ENCODE results near the gene DCLRE1B.

DCLRE1B gene

DNA sequence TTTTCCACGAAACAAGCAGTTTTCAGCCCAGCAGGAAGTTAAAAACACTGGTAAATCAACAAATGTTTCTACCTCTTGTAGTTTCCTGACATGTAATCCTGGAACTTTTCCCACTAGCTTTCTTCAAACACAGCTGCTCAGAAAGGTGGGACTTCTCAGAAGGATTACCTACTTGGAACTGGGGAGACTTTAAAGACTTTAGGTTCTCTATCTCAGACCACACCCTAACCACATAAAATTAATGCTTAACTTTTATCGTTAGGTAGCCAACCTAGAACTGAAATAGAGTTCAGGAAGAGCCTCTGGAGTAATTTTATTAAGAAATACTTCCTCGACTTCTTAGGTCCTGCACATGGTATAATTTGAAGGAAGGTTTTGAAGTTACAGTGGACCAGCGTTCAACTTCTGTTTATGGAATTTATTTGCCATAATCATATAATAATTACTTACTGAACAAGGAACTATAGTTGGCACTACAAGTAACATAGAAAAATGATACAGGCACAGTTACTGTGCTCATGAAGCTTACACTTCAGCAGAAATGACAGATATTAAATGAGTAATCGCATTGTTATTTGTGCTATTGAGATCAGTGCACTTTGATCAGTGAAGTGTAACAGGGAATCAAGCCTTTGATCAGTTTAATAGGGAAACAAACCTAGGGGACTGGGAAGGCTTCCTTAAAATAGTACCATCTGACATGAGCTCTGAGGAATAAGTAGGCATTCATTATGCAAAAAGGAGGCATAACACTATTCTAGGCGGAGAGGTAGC, 17.5 kb upstream of the DCLRE1B start, which contains the start of gene BCL2L15:
TSS of gene BCL2L15 (minus strand) at position 180 of the 774 bp plus-strand sequence. CDS start 206 bp downstream, outside the sequence.
- peak; percentile 62 for DNase-seq

DNA sequence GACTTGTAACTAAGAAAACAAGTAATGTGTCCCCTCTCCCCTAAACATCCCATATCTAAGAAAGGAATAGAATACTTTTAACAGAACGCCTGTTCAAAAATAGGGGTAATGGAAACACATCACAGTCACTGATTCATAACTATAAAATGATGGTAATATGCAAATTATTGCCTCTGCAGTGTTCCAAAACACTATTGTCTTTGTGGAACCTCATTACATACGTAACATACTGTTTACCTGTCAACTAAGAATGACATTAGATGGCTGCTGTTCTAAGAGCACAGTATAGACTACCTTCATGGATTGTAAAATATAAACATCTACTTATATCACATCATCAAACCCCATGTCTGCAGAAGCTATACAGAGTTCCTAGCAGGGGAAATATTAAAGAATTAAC, 14.3 kb upstream of the DCLRE1B start:
- no peak for DNase-seq

DNA sequence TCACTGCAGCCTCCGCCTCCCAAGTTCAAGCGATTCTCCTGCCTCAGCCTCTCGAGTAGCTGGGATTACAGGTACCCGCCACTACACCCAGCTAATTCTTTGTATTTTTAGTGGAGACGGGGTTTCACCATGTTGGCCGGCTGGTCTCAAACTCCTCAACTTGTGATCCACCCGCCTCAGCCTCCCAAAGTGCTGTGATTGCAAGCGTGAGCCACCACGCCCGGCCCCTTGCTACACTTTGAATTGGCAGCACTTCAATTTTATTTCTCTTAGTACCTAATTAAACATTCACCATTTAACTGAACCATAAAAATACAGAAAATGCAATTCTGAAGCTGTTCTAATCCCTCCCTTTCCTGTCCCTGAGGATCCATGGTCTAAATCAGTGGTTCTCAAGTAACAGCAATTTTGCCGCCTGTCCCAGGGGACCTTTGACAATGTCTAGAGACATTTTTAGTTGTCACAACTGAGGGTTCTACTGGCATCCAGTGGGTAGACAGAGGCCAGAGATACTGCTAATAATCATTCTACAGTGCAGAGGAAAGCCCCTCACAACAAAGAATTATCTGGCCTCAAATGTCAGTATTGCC, 13.4 kb upstream of the DCLRE1B start:
- no peak for DNase-seq

DNA sequence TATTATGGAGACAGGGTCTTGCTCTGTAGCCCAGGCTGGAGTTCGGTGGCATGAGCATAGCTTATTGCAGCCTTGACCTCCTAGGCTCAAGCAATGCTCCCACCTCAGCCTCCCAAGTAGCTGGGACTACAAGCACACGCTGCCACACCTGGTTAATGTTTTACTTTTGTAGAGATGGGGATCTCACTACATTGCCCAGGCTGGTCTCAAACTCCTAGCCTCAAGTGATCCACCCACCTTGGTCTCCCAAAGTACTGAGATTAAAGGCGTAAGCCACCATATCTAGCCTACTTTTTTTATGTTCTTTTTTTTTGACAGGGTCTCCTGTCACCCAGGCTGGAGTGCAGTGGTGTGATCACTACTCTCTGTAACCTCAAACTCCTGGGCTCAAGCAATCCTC, 11.9 kb upstream of the DCLRE1B start:
- no peak for DNase-seq

DNA sequence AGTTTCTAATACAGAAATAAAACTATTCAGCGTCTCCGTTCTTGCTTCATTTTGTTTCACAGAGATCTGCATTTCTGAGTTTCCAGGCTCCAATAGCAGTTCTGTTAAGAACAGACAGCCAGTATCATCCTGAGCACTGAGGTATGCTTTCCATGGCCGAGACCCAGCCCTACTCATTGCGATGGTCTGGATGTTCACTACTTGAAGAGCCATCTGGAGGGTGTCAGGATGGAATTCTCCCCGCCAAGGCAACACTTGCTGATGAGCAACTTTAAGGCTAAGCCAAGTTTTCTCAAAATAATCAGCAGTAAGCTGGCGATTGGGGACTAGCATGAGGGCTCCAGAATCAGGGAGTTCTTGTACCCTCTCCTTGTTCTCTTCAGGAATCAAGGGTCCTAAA, 10.0 kb upstream of the DCLRE1B start:
- no peak for DNase-seq

DNA sequence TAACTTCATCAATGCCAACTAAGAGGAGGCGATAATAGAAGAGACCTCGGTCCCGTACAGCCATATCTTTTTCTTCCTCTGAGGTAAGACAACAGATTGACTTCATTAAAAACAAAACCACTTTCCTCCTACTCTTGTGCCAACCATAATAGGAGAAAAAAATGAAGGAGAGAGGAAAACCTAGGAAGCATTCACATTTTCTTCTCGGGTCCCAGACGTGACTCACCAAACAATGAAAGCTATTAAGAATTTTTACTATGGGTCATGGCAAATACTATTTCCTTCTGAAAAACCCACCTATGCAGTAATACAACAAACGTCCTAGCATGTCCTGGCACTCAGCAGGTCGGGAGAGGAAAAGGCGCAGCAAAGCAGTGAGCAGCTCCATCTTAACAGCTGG, 9.2 kb upstream of the DCLRE1B start:
- DNase-seq = no peak

DNA sequence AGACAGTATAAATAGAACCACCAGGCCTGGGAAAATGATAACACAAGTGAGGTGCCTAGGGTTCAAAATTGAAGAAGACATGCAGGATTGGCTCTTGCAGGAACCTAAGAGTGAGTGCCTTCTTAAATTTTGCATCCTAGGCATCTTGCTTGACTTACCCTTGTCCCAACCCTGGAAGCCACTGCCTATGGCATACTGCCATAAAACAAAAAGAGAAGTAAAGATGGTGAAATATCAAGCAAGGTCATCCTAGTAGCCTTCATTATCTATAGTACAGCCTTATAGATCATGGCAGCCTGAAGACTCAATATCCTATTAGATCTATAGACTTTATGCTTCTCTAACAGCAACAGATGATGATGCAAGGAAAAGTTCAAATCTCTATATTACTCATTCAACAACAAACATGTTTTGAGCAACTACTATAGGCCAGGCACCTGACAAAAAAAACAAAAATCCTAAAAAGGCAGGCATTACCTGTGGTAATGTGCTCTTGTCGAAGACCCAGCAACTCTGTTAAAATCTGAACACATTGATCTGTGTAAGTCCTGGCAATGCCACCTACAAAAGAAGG, 6.8 kb upstream of the DCLRE1B start:
- no peak for DNase-seq

DNA sequence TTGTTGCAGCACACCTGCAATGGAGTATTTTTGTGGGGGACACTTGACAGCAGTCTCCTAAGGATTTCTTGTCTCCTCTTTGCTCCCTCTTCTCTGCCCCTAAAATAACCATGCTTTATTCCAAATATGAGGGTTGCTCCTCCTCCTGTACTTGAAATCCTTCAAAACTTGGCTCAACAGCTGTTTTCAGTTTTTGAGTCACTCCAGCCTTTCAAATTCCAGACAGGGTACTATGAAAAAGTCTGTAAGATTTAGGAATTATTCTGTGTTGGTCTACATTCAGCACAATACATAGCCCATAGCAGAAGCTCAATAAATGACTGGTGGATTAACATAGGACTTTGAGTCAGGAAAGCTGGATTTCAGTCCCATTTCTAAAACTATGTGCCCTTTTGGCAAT, 6.0 kb upstream of the DCLRE1B start:
- no peak for DNase-seq

DNA sequence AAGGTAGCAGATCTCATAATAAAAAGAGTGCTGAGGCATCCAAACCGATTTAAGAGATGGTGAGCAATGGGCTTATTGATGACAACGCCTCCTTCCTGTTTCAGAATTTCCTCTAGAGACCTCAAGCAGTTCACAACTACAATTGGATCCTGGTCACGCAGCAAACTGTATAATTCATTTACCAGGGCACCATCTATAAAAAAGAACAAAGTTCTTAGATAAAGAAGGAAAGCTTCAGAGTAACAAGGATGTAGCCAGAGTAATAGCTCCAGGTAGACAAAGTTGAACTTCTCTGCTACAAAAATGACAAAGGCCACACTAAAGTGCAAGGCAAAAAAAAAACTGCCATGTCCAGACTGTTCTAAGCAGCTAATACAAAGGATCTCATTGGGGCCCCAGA, 3.9 kb upstream of the DCLRE1B start:
- DNase-seq = no peak

DNA sequence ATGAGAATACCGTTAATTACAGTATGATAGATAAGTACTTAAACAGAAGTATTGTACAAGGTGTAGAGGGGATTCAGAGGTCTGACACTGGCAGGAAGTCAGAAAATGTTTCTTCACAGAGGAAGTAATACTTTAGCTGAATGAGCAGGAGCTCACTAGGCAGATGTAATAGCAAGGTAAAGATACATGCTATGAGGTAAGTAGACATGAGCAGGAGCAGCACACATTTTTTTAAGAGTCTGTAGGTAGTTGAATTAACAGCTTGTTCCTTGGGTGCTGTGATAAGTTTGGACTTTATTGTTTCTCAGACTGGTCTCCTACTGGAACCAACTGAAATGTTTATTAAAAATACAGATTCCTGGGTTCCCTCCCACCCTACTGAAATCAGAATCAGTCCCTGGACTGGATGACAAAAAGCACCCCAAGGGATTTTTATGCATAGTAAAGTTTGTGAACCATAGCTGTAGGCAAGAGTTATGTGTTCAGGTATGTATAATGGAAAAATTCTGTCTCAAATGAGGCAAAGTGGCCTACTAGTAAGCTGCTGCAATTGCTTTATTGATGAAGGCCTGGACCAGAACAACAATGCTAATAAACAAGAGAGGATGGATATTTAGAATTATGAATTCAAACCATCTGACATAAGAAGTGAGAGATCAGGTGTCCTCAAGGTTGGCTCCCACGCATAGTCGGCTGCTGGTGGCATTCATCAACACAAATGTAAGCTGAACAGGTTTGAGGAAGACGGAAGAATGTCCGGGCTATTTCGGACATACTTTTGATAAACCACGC, 1.4 kb upstream of the DCLRE1B start:
- no peak for DNase-seq

DNA sequence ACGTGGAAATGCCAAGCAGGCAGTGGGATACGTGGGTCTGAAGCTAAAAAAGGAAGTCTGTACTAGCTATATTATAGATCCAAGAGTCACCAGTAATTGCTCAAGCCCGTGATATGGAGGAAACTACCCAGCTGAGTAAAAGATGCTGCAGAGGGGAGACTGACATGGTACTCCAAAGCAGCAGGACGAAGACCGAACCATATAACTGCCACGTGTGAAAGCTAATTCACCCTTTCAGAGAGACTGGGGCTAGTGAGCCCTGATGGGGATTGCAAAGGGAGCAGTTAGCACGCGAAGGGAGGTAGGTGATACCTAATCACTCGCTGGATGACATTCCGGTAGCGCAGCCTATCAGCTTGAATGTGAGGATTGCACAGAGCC, 843 bp upstream of the DCLRE1B start:
- DNase-seq = no peak

DNA sequence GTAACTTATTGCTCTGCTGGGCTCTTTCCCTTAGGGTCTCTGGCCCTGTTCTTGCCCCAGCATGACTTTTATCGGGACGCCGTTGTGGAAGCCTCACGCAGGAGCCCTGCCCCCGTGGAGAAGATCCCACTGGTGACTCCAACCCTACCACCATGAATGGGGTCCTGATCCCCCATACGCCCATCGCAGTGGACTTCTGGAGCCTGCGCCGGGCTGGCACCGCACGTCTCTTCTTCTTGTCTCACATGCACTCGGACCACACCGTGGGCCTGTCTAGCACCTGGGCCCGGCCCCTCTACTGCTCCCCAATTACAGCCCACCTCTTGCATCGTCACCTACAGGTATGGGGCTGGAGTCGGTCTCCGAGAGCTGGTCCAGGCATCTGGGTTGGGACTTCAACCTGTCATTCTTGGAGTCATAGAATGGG, 322 bp downstream of the DCLRE1B start:
- DNase-seq = no peak

DNA sequence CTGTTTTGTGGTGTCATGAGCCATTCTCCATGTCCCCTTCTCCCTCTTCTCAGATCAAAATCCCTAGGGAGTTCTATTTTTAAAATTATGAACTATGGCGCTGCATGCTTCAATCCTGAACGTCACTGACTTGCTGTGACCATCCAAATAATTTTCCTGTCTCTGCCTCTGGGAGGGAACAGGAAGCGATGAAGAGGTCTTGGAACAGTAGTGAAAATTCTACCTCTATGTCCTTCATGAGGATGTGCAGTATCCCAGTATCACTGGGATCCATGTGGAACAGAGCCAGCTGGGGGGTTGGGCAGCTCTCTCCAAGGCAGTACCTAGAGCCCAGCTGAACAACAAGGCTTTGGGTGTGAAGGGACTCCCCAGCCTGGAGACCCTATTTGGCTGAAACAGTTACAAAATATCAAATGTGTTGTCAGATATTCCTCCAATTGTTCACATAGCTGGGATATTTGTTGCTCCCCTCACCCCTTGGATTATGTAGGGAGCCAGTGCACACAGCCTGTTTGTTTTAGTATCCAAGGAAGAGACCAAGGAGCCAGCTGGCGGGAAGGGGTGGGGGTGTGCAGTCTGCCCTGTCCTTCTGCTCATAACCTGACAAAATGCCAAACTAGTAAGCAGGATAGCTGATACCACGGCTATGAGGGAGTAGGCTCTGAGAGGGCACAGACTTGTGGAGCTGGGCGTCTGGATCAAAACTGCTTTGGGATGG, 7.6 kb downstream of the DCLRE1B start:
- DNase-seq = peak; percentile 74

DNA sequence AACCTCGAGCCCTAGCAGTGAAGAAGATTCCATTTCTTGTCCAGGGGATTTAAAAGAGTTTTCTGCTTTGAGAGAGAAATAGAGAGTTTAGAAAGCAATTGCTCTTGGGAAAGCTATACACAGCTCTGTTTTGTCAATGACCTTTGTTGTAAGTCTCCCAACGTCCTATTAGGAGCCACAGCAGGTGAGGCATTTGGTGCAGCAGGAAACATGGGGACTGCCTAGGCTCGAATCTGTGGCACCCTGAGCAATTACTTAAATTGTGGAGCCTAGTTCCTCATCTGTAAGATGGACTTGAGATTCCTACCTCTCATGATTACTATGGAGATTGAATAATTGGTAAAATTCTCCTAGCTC, 8.2 kb downstream of the DCLRE1B start:
- DNase-seq = no peak

DNA sequence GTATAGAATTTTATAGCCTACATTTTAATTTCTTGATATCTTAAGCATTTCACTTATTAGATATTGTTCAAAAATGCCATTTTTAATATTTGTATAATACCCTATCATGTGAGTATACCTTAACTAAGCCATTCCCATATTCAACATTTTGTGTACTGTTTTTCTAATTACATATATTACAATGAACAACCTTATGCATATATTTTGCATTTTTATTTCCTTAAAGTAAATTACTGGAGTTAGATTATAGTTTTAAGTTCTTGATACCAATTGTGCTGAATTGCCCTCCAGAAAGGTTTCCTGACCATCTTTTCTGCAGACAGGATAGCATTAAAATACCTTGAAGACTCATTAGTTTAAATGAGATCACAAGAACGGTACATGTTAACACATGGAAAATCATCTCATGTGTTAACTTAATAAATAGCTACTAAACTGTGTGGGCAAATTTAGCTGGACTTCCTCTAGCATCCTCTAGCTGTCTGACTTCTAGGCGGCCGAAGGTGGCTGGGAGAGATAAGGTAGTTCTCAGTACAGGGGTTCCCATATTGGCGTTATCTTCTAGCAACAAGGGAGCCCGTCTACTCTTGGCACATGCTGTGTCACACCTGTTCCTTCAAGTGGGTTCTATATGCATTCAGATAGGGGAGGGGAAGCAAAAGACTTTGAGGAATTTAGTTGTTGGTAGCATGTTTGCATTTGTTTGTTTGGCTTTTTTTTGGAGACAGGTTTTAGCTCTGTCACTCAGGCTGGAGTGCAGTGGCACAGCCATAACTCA, 8.9 kb downstream of the DCLRE1B start:
- no peak for DNase-seq

DNA sequence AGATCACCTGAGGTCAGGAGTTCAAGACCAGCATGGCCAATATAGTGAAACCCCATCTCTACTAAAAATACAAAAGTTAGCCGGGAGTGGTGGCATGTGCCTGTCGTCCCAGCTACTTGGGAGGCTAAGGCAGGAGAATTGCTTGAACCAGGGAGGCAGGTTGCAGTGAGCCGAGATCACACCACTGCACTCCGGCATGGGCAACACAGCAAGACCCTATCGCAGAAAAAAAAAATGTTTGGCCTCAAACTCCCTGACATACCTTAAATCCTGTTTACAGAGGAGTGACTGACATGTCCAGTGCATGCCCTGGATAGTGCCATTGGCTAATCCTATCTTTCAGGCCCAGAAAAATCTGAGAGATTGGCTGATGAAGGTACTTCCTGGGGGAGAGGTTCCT, 11.8 kb downstream of the DCLRE1B start:
- DNase-seq = no peak

DNA sequence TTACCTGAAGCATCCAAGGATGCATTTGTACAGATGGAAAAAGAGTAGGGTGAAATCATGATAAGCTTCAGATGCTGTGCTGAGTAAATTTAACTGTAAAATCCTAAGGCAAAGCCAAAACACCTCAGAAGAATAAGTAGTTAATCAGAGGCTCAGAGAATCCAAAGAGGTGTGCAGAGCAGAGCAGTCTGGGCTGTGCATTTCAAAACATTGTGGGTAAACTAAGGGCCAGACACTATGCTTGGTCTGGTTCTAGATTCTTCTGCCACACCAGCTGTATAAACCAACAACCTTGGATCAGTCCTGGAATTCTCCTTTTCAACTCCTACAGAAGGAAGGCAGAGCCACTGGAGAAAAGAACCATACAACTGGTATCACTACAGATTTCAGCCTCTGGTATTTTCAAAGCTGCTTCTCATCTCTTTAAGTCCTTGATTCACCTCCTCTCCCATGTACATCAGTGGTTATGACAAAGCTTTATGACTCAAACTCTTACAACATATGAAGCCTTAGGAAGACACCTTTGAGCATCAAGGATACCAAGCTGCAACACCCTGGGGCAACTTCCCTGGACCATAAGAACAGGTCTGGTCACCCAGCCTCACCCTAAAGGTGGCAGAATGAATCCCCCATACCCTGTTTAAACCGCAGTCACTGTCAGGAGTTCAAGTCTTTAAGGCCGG, 12.4 kb downstream of the DCLRE1B start:
- no peak for DNase-seq

DNA sequence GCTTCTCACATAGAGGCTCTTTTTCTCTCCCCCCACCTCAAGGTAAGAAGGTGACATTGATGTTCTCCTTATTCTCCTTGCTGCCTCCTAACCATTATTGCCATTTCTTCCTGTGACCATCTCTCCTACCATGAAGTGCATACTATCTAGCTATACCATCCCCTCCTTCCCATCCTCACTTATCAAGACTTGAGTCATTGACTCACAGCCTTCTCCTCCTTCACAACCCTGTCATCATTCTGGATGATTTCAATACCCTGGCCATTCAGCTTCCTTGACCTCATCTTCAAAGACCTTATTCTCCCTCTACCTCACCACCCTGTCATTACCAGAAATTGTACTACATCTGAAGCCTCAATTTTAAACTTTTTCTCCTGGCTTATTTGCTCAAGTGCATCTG, 13.1 kb downstream of the DCLRE1B start:
- DNase-seq = no peak

DNA sequence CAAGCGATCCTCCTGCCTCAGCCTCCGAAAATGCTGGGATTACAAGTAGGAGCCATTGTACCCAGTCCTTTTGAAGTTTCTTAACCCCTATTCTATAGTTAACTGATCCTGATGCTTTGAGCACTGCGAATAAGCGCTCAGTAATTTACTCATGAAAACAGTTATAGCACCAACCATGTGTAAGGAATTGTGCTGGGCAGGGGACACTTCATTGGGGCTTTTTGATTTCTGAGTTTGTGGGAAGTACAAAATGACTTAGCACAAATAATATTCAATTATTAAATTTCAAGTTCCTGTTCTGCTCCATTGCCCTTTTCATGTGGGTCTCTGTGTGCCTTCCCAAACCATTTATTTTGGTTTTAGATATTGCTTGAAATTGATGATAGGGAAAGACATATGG, 17.8 kb downstream of the DCLRE1B start:
- DNase-seq = no peak

DNA sequence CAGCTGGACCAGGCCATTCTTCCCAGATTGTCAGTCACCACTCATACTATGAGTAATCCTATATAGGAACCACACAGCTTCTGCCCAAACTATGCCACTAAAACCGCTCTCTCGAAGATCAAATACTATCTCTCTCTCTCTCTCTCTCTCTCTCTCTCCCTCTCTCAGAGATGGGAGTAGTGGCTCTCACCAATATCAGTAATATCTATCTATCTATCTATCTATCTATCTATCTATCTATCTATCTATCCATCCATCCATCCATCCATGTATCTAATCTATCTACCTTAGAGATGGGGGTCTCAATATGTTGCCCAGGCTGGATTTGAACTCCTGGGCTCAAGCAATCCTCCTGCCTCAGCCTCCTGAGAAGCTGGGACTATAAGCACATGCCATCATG, 19.3 kb downstream of the DCLRE1B start:
- DNase-seq = no peak

DNA sequence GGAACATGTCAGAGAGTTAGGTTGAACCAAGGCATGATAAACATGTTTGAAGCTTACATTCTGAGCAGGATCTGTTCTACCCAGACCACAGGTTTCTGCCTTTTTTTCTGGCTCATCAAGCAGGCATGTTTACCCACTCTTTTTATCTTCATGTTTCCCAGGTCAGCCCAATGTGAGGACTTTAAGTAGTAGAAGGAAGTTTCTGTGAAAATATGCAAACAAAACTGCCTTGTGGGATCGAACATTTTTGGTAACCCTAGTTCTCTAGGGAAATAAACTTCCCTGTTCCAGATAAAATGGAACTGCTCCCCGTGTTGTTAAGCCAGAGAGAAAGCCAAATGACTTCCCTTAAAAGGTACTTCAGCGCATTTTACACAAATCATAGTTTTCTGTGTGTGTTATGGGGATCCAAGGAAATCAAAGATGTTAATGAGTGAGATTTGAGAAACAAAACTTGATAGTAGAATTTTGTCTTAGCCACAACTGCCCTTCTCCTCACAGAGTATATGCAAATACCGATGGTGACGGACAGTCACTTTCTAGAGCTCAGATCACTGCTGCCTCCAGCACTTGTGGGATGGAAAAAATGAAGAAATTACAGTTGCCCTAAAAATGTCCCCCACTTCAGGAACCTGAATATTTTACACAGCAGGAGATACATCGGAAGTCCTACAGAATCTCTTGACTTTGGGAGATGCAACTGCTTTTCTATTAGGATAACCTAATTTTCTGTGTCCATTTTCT, 23.2 kb downstream of the DCLRE1B start:
- peak; percentile 38 for DNase-seq
